ENCODE data around the gene RICTOR. TPM values are rescaled to one million over a fixed set of nuclear protein-coding genes. Genes with fewer than 3 reads are reported as not detected.

Gene RICTOR
- total RNA-seq, 1 donor from 2014 or later, result 71.8 TPM

DNA sequence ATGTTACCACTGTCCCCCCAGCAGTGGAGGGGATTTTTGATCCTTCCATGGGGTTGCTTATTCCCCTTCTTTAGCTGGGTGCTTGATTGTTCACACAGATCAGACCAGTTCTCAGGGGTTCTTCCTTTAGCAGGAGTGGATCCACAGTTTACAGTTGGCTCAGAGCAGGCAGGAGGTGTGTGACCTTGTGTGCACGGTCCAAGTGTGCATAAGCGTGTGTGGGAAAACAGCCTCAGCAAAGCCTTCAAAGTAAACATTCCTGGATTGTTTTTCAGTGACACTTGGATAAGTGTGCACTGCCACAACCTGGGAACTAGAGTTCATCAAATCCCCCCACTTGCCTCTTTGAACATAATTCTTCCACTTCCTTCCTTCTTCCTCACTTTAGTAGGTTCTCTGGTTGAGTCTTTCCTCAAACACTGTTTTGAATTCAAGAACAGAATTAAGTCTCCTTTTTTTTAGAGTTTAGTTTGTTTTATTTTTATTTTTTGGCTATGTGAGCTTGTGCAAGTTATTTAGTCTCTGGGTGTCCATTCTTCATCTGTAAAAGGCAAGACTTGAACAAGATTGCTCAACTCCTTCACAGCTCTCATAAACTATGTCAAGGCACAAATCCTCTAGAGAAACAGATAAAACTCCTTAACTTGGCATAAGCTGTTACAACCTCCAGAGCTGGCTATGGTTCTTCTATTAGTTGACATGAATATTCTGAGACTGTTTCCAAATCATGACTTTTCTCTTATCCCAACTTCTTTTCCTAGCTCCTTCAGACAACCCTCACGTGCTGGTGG lies 150.3 kb downstream of the RICTOR start:
- DNase-seq (ENCODE audit: low spot score) (no peak), ATAC-seq (peak; percentile 90)
- intact Hi-C loops (cut with DNase I), result no loop called here

DNA sequence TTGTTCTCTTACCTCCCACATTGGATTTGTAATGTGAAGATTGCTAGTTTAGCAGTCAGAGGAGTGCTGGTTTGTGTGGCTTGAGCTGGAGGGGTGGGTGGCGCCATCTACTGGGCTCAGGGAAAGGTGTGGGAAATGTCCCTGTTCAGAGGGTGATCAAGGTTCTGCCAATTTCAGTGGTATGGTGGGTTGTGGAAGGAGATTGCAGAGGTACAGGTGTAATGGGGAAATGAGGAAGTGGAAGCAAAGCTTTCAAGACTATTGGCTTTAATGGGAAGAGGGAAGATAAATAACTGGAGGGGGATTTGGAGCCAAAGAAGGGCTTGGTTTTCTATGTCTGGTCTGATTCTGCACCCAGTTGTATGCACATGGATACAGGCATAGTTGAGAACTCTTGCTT lies 152.0 kb downstream of the RICTOR start:
- intact Hi-C loops (cut with DNase I), result no loop called here
- DNase-seq (ENCODE audit: low spot score) (no peak), ATAC-seq (peak; percentile 44)

DNA sequence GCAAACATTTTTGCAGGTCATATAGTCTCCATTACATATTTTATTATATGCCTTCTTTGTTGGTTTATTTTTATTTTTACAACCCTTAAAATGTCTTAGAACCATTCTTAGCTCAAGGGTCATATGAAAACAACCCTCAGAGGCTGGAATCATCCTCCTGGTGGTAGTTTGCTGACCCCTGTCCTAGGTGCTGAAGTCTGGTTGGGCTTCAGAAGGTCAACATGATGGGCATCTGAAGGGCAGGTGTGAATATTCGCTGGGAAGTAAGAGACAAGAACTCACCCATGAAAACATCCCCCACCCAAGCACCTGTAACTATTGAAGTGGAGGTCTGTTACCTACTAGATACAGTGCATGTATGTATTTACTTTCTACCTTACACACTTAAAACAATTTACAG lies 153.0 kb downstream of the RICTOR start:
- intact Hi-C loops (cut with DNase I), result no loop called here
- ATAC-seq, result no peak

DNA sequence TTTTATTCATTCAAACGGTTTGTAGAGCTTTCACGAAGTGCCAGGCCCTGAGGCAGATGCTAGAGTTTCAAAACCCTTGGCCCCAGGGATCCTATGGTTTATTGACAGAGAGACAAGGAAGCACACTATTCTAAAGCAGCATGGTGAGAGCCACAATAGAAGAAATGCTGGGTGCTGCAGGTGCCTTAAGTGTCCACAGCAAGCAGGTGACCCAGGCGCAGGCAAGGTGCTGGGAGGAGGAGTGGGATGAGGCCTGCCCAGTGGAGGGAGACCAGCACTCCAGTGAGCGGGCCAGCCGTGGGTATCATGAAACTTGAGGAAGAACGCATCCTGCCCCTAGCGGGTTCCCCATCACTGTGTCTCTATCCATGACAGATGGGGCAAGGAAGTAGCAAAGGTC lies 157.4 kb downstream of the RICTOR start:
- intact Hi-C loops (cut with DNase I), result no loop called here
- no peak for ATAC-seq
- DNase-seq (ENCODE audit: low spot score), result no peak

More for the DNA sequence above, 153.0 kb downstream of the RICTOR start:
- no peak for DNase-seq (ENCODE audit: low spot score)

GRCh38 chr5:38913714-38914113 lies 160.5 kb downstream of the RICTOR start:
- DNase-seq (ENCODE audit: low spot score) (no peak), ATAC-seq (no peak)
- intact Hi-C loops (cut with DNase I), result no loop called here

GRCh38 chr5:38911933-38912332 lies 162.3 kb downstream of the RICTOR start:
- DNase-seq (ENCODE audit: low spot score) (no peak), ATAC-seq (no peak)
- intact Hi-C loops (cut with DNase I), result no loop called here

DNA sequence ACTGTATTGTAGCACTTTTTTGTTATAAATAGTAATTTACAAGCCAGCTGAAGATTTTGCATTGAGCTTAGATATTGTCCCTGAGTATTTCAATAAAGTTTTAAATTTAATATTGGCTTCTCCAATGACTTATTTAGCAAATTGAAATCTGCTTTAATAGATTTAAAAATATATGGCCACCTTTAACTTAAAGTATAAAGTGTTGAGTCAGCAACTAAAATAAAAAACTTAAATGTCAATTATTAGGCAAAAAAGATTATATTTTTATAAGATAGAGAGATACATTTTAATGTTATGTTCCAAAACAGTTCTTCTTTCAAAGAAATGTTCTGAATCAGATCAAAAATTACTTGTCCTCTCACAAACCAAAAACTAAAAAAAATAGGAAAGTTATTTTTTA lies 167.7 kb downstream of the RICTOR start:
- no peak for ATAC-seq
- DNase-seq (ENCODE audit: low spot score), result no peak
- intact Hi-C loops (cut with DNase I), result no loop called here

DNA sequence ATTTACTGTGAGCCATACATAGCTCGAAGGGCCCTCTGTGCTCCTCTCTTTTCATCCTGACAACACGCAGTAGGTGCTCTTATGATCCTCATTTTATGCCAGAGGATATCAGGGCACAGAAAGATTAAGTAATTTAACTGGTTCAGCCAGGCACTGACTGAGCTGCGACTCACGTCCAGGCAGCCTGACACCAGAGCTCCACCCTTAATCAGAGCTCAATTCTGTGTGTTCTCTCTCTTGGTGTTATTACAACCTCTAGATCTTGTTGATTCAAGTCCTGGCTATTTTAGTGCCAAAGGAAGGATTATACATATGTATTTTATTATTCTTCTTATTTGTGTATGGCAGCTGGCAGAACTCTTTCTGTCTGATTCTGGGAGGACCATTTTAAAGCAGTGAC lies 168.7 kb downstream of the RICTOR start:
- no peak for ATAC-seq

GRCh38 chr5:38899936-38900335 lies 174.3 kb downstream of the RICTOR start:
- DNase-seq (ENCODE audit: low spot score), result no peak
- no peak for ATAC-seq
- intact Hi-C loops (cut with DNase I), result no loop called here

More for the DNA sequence above, 168.7 kb downstream of the RICTOR start:
- intact Hi-C loops (cut with DNase I), result no loop called here
- DNase-seq (ENCODE audit: low spot score), result no peak

DNA sequence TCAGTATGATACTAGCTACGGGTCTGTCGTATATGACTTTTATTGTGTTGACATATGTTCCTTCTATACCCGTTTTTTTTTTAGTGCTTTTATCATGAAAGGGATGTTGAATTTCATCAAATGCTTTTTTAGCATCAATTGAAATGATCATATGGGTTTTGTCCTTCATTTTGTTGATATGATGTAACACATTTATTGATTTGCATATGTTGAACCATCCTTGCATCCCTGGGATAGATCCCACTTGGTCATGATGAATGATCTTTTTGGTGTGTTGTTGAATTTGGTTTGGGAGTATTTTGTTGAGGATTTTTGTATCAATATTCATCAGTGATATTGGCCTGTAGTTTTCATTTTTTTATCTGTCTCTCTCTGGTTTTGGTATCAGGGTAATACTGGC lies 177.4 kb downstream of the RICTOR start:
- no peak for ATAC-seq
- intact Hi-C loops (cut with DNase I), result no loop called here
- DNase-seq (ENCODE audit: low spot score), result no peak

- ATAC-seq (no peak), DNase-seq (ENCODE audit: low spot score) (no peak)
- intact Hi-C loops (cut with DNase I), result no loop called here
Measured at GRCh38 chr5:38892363-38892762, 181.8 kb downstream of the RICTOR start.

- DNase-seq (ENCODE audit: low spot score) (no peak), ATAC-seq (no peak)
- intact Hi-C loops (cut with DNase I), result no loop called here
Measured at GRCh38 chr5:38891563-38891962, 182.6 kb downstream of the RICTOR start.

DNA sequence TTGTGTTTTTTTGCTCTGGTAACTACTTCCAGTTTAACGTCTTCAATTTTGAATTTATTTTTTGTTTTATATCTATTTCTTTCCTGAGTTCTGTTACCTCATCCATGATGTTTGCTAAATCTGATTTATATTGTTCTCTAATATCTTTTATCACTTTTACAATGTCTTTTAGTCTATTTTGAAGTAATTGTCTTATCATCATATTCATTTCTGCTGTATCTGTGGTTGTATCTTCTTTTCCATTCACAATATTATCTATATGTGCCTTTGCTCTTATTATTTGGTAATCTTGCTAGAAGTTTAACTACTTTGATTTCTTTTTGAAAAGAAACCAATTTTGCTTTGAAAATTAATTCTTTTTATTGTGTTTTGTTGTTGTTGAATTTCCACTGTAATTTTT lies 184.8 kb downstream of the RICTOR start:
- no peak for ATAC-seq
- intact Hi-C loops (cut with DNase I), result no loop called here

GRCh38 chr5:38888041-38888440 lies 186.2 kb downstream of the RICTOR start:
- no peak for ATAC-seq
- intact Hi-C loops (cut with DNase I), result no loop called here
- DNase-seq (ENCODE audit: low spot score), result no peak

More for the DNA sequence above, 184.8 kb downstream of the RICTOR start:
- DNase-seq (ENCODE audit: low spot score), result no peak

Other genes with a start within 250 kb of the RICTOR start
- 103 TPM for gene OSMR, start 228.4 kb downstream of the RICTOR start, total RNA-seq
- 31.3 TPM for gene FYB1, start 145.2 kb upstream of the RICTOR start, total RNA-seq